HG03135 (cell line): ENCODE measurements around the gene CD200.

Experiments used
- ATAC-seq: cut with Tn5 transposase; IDR thresholded peaks from one replicate; pipeline ENCODE4 v1.9.1; 2021; ENCODE audit warnings: mild to moderate bottlenecking, moderate library complexity; ENCODE audit not compliant: unreplicated experiment

CD200 gene

DNA sequence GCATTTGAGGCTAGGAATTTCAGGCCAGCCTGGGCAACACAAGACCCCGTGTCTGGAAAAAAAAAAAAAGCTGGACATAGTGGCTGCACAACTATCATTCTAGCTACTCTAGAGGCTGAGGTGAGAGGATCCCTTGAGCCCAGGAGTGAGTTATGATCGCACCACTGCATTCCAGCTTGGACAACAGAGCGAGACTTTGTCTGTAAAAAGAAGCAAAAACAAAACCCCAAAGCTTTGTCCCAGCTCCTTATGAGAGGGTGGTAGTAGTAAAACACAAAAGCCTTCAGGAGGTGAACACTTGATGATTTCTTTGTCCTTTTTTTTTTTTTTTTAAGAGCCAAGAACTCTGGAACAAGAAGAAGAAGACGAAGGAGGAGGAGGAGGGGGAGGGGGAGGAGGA, 1.1 kb upstream of the CD200 start:
- ATAC-seq: no peak

DNA sequence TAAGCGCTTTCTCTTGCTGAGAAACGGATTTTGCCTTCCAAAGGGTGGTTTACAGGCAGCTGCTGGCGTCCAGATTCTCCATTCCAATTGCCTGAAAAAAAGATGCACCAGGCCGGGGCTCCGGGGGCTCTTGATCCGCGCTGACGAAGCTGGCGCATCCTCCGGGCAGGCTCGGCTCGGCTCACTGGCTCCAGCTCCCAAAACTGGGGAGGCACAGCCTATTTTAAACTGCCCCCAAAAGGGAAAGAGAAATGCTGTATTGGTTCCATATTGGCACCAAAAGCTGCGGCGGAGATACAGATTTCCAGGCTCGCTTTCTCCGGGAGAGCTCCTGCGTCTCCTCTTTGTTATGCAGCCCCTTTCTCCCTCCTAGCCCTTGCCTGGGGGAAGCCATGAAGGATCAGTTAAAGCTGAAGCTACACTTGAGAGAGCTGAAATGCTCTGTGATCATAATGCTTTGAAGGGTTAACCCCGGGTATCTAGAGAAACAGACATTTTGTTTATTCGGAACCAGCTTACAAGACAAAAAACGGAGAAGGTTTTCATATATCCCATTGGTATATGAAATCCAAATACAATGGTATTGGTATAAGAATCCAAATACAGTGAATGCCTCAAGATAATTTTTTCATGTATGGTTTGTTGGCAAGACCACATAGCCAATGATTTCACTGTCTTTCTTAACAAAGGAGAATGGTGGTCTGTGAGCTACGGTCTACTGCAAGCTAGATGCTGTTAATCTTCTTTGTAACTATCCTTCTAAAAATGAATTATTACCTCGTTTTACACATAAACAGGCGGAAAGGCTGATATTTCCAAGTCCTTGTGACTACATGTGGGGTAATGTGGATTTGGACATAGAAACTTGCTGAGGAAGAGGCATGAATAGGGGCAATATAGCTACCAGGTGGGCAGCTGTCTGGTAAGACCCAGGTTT, 693 bp downstream of the CD200 start:
- peak; percentile 47 for ATAC-seq

DNA sequence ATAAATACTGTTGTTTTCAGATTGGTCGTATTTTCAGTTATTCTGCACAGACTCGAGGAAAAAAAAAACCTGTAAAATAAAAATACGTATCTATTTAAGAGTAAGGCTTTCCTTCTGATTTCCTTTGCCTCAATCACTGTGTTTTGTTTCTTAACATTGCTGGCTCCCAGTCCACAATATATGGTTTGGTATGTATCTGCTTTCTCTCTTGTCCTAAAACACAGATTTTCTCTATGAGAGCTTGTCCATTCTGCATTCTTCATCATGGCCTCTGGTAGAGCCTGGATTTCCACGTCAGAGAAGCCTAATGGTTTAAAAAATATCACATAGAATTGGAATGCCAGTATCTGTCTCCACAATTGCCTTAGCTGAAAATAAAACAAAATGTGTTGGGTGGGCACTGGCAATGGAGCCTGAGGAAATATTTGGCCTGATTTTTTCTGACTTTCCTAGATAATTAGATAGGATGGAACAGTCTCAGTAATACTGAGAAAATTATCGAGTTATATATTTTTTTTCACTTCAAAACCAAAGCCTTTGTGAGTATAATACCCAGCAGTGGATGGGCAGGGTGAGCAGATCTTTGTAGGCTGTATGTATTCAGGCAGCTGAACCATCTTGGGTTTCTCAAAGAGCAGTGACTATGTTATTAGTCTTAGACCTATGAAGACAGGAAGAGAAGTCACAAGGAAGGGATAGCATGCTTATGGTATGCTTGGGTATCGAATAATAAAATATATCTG, 1.9 kb downstream of the CD200 start:
- no peak for ATAC-seq

DNA sequence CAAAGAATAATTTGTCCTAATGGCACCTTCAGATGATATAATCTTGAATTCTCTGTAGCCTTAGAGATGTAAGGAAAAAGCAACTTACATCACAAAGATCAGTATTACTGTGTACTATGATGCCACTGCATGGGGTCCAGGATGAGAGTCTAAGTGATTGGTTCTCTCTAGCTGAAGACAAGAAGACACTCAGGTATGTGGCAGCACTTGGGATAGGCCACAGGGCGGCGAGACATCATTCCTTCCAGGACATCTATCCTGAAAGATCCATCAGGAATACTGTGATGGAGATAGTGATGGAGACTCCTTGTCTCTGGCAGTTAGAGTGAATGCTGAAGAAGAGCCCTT, 2.5 kb downstream of the CD200 start:
- no peak for ATAC-seq

DNA sequence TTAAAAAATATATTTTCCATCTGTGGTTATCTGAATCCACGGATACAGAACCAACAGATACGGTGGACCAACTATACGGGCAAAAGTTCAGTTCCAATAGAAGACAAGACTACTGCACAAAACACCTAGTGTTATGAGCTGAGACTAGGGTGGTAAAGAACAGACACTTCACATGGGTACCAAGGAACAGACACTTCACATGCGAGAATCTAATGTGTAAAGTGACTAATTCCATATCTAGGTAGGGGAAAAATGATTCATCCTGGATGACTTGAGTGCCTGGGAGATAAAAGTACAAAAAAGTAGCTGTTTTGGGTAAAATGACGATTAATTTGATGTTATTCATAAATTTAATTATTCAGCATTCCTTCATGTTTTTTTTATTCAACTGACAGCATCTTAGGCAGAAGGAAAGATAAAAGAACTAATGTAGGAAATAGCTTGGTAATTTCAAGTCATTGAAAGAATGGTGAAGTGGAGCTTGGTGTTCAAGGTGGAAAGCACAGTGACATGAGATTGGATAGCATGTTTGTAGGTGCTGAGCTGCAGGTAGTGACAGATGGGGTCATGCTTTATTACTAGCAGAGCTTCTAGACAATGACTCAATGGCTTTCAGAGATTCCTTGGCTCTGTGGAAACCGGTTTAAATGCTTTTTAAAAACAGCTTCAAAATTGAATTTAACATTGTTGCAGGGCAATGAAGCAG, 5.2 kb downstream of the CD200 start:
- ATAC-seq: no peak

DNA sequence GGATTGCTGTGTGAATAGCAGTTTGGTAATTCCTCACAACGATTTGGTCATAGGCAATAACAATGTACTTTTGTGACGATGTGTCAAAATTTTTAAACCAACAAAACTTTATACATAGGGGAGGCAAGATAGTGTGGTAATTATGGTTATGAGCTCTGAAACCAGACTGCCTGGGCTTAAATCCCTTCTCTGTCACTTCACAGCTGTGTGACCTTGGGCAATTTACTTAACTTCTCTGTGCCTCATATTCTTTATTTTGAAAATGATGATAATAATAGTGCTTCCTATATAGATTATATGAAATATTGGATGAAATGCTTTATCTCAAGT, 5.7 kb downstream of the CD200 start:
- no peak for ATAC-seq

DNA sequence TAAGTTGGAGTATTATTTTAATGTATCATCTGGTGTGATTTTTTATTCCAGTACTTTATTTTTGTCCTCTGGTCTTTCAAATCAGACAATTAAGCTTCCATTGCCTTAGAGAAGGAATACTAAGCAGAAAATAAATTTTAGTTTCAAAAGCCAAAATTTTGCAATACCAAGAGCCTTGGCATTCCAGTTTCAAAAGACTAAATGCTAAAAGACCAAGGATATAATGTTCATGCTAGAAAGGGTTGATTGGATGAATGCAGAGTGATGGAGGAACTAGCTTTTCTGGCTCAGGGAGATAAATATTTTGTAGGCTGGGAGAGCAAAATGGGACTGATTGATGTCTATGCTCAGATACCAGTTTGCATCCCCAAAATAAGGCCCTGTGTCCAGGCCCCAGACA, 6.2 kb downstream of the CD200 start:
- ATAC-seq: no peak

DNA sequence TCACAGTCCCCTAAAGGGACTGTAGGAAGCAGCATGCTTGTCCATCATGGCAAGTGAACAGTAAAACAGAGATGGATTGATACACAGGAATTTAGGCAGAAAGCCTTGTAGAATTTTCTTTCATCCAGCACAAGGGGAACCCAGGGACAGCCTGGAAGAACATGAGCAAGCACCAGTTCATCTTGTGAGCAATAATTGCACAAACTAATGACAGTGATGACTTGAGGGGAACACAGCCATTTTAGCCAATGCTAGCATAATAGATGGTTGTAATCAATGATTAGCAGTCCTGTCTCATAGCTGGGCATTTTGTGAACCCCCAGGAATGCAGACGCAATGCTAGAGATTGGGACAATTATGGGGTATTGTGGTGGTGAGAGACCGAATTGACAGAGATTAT, 6.7 kb downstream of the CD200 start:
- ATAC-seq: no peak

DNA sequence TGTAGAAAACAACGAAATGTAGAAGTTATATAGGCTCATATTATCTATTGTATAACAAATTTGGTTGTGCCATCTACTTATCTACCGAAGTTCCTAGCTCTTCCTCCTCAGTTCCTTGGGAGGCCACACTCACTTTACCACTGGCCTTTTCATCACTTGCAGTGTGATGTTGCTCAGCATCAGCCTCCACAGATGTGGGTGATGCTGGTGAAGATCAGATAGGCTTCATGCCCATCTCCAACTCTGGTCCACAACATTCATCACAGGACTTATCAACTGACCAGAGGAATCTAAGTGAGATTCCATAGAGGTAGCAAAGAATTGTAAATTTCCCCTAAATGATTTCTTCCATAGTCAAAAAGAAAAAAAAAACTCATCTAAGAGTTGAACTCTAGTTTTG, 8.4 kb downstream of the CD200 start:
- ATAC-seq: no peak

DNA sequence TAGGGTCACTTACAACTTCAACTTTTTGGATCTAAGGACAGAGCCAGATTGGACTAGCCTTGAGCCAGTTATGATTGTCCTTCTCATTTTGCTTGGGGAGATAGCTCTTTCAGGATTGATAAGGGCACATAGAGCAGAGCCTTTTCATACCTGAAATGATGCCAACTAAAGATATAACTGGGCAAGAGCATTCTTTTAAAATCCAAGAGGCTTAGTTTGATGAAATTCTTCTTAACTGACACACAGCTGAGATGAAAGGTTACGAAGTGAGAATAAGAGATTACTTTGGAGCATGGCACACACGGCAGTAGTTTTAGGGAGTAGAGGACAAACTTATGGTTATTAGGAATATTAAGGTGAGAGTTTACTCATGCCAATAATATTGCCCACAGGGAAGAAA, 12.7 kb downstream of the CD200 start:
- no peak for ATAC-seq

DNA sequence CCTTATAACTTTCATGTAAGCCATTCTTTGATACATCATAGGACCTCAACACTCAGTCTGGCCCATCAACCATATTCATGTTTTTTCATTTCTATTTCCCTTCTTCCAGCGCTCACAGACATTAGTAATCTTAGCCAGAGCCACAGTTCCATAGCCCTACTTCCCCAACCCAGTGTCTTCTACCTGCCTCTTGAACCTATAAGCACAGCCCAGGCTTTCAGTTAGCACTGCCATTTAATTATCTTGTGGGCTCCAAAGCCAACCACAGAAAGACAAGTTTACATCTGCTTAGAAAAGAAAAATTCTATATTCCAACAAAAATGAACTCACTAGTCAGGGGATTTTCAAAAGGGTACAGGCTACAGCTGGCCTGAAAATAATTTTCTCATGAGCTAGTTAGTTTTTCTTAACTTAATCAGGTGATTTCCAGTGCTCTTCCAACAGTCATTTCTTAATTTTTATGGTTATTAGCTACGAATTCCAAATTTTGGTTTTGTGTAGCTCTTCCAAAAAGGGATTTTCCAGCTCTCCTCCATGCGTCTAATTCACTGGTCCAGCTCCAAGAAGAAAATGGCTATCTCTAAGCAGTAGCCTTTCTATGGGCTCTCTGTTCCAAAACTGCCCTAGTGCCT, 13.7 kb downstream of the CD200 start:
- ATAC-seq: no peak

DNA sequence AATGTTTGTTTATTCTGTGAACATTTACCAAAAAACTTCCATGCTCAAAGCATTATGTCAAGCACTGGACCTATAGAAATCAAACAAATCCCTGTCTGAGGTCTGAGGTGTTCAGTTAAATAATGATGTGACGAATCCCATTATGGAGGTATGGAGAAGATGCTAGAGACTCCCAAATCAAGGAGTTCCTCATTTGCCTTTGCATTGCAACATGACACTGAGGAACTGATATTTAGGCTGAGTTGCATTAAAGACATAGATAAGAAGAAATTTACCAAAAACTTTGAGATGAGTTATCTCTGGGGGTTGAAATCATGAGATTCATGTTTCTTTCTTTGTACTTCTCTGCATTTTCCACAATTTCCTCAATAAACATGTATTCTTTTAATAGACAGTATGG, 16.0 kb downstream of the CD200 start:
- ATAC-seq: no peak

DNA sequence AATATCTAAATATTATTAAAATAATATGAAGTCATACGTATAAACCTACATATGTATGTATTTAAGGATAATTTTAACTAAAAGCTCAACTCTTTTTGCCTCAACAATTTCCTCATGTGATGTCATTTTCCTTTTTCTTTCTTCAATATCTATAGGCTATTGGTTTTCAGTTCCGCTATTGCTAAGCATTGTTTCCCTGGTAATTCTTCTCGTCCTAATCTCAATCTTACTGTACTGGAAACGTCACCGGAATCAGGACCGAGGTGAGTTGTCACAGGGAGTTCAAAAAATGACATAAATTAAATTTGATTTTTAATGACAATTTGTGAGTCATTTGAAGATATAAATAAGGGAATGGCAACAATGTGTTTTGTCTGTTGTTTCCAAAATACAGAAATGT, 16.6 kb downstream of the CD200 start:
- no peak for ATAC-seq

DNA sequence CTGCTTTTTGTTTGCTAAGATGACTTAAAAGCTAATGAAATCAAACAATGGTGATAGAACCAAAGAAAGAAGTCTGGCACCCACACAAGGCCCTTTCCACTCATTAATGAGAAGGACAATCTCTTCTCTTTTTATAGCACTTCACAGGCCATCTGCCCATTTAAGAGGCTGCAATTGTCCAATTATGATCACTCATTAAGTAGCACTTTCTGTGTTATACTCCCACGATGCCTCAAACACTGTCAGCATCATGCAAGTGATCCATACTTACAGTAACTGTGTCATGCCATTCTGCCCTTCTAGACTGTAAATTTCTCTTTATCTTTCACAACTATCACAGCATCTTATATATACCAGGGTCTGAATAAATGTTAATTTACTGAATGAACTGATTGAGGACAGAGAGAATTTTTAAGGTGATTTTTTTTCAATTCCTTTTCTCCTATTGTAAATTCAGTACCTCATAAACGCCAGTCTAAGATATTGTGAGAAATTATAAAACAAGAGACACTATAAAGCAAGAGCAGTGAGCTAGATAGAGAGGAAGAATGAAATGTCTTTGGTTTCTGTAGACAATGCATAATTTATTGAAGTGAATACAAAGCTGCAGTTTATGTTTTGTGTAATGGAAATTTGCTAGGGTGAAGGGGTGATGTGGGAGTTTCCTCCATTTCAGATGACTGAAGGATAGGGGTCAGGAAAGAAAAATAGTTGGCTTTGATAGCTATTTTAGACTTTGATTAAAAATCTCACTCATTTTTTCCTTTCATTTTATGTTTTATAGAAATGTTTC, 17.3 kb downstream of the CD200 start:
- no peak for ATAC-seq

DNA sequence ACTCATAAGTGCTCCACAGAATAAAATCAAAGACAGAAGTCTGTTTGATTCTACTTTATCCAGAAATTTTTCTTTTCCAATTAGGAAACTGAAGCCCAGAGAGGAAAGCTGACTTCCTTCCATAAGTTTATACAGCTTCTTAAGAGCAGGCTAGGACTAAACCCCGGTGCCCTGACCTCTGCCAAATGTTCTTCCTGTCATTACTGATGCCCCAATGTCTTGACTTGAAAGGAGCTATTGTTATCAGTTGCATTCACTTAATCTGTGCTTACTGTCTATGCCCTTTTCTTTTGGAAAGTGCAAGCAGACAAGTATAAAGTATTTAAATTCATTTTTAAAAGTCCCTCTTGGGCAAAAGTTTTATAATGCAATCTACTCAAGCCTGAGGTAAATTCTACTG, 18.1 kb downstream of the CD200 start:
- ATAC-seq: no peak

DNA sequence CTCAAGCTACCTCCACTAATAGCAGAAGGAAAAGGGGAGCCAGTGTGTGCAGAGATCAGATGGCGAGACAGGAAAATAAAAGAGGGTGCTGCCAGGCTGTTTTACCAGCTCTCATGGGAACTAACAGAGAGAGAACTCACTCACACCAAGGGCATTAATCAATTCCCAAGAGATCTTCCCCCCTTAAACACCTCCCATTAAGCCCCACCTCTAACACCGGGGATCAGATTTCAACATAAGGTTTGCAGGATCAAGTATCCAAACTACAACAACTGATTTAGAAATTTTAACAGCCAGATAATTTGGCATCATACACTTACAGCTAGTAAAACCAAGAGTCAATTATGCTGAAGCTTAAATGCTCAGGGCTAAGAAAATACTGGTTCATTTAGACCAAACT, 18.9 kb downstream of the CD200 start:
- ATAC-seq: no peak

DNA sequence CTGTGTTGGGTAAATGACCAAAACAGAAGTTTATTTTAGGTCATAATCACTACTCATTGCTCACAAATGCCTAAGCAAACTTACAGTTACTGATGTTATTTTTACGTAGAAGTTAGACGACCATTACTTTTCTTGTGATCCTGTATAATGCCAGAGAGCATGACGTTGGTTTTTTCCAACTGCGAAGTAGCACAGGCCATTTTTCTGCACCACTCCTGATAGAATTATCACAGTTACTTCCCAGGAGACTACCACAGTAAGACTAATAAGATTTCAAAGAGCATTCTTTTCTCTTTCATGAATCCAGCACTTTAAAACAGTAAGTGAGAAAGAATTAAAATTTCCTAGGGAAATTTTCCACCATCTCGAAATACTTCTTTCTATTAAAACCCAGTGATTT, 19.8 kb downstream of the CD200 start:
- ATAC-seq: no peak

DNA sequence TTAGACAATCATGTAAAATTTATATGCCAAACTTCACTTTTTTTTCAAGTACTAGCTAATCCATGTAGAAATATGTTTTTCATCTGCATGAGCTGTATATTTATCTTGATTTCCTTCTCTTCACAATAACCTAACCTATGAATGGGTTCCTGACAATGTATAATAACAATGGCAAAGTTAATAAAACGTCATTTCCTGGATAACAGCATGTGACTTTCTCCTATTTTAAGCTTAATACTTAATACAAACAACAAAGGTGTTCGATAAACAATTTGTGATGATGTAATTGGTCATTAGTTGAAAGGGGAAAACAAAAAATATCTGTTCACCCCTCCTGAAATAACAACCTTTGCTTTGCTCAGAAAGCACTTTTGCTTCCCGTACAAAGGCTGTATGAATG, 20.4 kb downstream of the CD200 start:
- ATAC-seq: no peak

DNA sequence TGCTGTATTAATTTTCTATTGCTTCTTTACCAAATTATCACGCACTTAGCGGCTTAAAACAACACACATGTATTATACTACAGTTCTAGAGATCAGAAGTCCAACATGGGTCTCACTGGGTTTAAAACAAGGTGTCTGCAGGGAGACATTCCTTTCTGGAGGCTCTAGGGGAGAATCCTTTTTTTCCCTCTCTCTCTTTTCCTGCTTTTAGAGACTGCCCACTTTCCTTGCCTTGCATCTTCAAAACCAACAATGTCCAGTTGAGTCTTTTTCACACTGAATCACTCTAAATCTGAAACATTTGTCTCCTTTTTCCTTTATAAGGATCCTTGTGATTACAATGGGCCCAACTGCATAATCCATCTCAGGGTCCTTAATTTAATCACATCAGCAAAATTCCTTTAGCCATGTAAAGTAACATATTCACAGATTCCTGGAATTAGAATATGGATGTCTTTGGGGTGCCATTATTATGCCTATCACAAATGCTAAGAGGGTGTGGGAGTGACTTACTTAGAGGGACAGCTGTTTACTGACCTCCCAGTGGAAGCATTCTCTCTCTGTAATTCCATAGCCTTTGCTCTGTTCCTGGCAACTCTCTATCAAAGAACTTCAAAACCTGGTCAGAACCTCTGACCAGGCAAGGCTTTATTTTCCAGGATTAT, 21.8 kb downstream of the CD200 start:
- no peak for ATAC-seq

DNA sequence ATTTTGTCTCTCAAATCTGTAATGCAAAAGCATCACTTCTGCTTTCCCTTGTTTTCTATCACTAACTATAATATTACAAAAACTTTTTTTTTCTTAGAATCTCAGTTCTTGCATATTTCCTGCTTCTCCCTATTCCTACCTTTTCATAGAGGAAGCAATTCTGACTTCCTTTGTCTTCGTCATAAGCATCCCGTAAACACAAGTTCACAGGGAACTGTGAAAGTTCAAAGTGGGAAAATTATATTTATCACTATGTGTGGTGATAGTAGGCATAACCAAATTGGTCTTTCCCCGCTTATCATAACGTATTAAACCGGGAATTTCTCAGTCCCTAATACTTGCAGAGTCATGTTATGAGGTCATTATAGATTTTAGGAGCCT, 22.3 kb downstream of the CD200 start:
- ATAC-seq: no peak
